ENCODE data around the gene JMJD1C.

JMJD1C gene

DNA sequence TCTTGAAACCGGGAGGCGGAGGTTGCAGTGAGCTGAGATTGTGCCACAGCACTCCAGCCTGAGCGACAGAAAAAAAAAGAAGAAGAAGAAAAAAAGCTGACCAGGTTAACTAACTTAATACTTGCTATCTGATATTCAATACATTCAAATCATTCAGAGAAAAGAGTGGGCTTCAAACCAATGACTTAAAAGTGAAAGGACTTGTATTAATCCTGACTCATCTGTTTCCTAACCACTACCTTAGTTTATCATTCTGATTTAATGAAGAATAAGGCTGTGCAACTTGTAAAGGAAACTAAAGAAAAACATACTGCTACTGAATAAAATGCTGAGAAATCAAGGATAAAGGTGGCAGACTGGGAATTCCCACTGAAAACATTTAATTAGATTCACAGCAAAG lies 204.3 kb downstream of the JMJD1C start:
- Histone ChIP-seq H3K27me3 (replicated peaks; ENCODE audit: control insufficient read depth, insufficient read depth, low read length) (no peaks in the 10 kb centered on the region), H3K36me3 (ENCODE audit: control insufficient read depth, insufficient read depth, low read length) (no peaks in the 10 kb centered on the region), H3K4me3 (replicated peaks; ENCODE audit: low read depth, low read length) (peak overlapping the region; percentile 24)
- DNase-seq (ENCODE audit: extremely low read depth, insufficient read length): peak; percentile 59
- no peak for TF ChIP-seq CTCF (IDR thresholded peaks at IDR 0.05; ENCODE audit: insufficient read depth, low read length, poor library complexity, severe bottlenecking)

DNA sequence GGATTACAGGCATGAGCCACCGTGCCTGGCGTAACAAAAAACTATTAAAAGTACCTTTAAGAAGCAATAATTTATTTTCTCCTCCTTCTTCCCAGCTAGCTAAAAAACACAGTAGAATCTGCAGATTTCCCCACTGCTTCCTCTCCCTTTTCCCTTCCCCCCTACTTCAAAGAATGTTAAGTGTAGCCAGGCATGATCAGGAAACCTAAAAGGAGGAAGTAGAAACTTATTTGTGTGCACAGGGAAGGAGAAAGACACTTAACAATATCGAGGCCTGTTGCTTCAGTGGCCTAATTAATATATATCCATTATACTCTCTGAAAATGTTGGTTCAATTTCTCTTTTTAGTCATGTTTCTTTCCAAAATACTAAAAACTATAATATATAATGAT lies 204.9 kb downstream of the JMJD1C start:
- H3K27me3 ChIP-seq (replicated peaks; ENCODE audit: control insufficient read depth, insufficient read depth, low read length): no peaks in the 10 kb centered on the region
- TF ChIP-seq CTCF (IDR thresholded peaks at IDR 0.05; ENCODE audit: insufficient read depth, low read length, poor library complexity, severe bottlenecking): no peak
- no peaks in the 10 kb centered on the region for H3K36me3 ChIP-seq (ENCODE audit: control insufficient read depth, insufficient read depth, low read length)
- H3K4me3 ChIP-seq (replicated peaks; ENCODE audit: low read depth, low read length): peak overlapping the region; percentile 24
- DNase-seq (ENCODE audit: extremely low read depth, insufficient read length): peak; percentile 50

- H3K4me3 ChIP-seq (replicated peaks; ENCODE audit: low read depth, low read length): no peak overlapping the region; the same call in 1 of the 2 replicates
- no peaks in the 10 kb centered on the region for H3K36me3 ChIP-seq (ENCODE audit: control insufficient read depth, insufficient read depth, low read length)
- TF ChIP-seq CTCF (IDR thresholded peaks at IDR 0.05; ENCODE audit: insufficient read depth, low read length, poor library complexity, severe bottlenecking): no peak
- H3K27me3 ChIP-seq (replicated peaks; ENCODE audit: control insufficient read depth, insufficient read depth, low read length): no peaks in the 10 kb centered on the region
- no peak for DNase-seq (ENCODE audit: extremely low read depth, insufficient read length)
Observed at GRCh38 chr10:63260103-63260859, 205.5 kb downstream of the JMJD1C start.

GRCh38 chr10:63258920-63259678 lies 206.7 kb downstream of the JMJD1C start:
- DNase-seq (ENCODE audit: extremely low read depth, insufficient read length): no peak
- TF ChIP-seq CTCF (IDR thresholded peaks at IDR 0.05; ENCODE audit: insufficient read depth, low read length, poor library complexity, severe bottlenecking): no peak
- Histone ChIP-seq H3K36me3 (ENCODE audit: control insufficient read depth, insufficient read depth, low read length) (no peaks in the 10 kb centered on the region; the same call in 1 of the 2 replicates), H3K27me3 (replicated peaks; ENCODE audit: control insufficient read depth, insufficient read depth, low read length) (no peaks in the 10 kb centered on the region), H3K4me3 (replicated peaks; ENCODE audit: low read depth, low read length) (no peak overlapping the region; the same call in 1 of the 2 replicates)

- no peak for DNase-seq (ENCODE audit: extremely low read depth, insufficient read length)
- Histone ChIP-seq H3K27me3 (replicated peaks; ENCODE audit: control insufficient read depth, insufficient read depth, low read length) (no peaks in the 10 kb centered on the region), H3K4me3 (replicated peaks; ENCODE audit: low read depth, low read length) (no peak overlapping the region), H3K36me3 (ENCODE audit: control insufficient read depth, insufficient read depth, low read length) (no peaks in the 10 kb centered on the region; the same call in 1 of the 2 replicates)
- TF ChIP-seq CTCF (IDR thresholded peaks at IDR 0.05; ENCODE audit: insufficient read depth, low read length, poor library complexity, severe bottlenecking): no peak
Observed at GRCh38 chr10:63257778-63258177, 208.0 kb downstream of the JMJD1C start.
